B cell (primary cell): ENCODE measurements around the gene ANGPTL8. TPM values are rescaled to one million over a fixed set of nuclear protein-coding genes. Genes with fewer than 3 reads are reported as not detected.

Experiments
- ATAC-seq: fragments of 200-7000 bp; cut with Tn5 transposase; one replicate; pipeline ENCODE4 v1.10.0; 2021; ENCODE audit warnings: low read depth, mild to moderate bottlenecking, moderate number of reproducible peaks, moderate library complexity
- CTCF ChIA-PET: fragments of 350-600 bp; sonication (Branson Sonifier 250); formaldehyde crosslinking; loops from one replicate; lab custom pipeline; 2021; ENCODE audit warnings: antibody characterized with exemption, inconsistent platforms; lab: Charles Lee
- POLR2A ChIA-PET: fragments of 350-600 bp; sonication (Branson Sonifier 250); formaldehyde crosslinking; loops from one replicate; lab custom pipeline; 2021; ENCODE audit warnings: antibody characterized with exemption; lab: Charles Lee
- DNase-seq: peaks from one replicate; pipeline ENCODE4 v3.0.0; 2013
- H2AFZ ChIP-seq: 2 replicates; pipeline ENCODE4 v1.6.1; 2012; ENCODE audit warnings: mild to moderate bottlenecking, low read depth, low read length; ENCODE audit not compliant: insufficient read depth, poor library complexity, severe bottlenecking
- H3K27ac ChIP-seq, 2 donors: 1 replicate in 1 of 2; 2 replicates in 1 of 2; pipeline ENCODE4 v1.5.1; 2012 to 2013; ENCODE audit warnings: low read length in 2 of 2, mild to moderate bottlenecking in 2 of 2, moderate library complexity in 1 of 2
- H3K27me3 ChIP-seq, 4 experiments: fragments of 200-600 bp in 1 of 4; sonication (generic) in 1 of 4; replicated peaks in 1 of 4; 1 replicate in 2 of 4; 2 replicates in 2 of 4; pipeline versions ENCODE4 v1.6.1 to v1.7.0; 2013 to 2016; ENCODE audit warnings: low read length in 3 of 4, mild to moderate bottlenecking in 2 of 4, mixed read lengths in 1 of 4, moderate library complexity in 1 of 4; ENCODE audit not compliant: insufficient read depth in 4 of 4, control insufficient read depth in 3 of 4; ENCODE audit errors: control extremely low read depth in 1 of 4
- H3K36me3 ChIP-seq, 2 experiments: replicated peaks in 1 of 2; 1 replicate in 1 of 2; 2 replicates in 1 of 2; pipeline versions ENCODE4 v1.6.1 to v1.7.1; 2013; ENCODE audit warnings: low read length in 1 of 2; ENCODE audit not compliant: insufficient read depth in 2 of 2, control insufficient read depth in 1 of 2; ENCODE audit errors: control extremely low read depth in 1 of 2, extremely low read depth in 1 of 2
- H3K4me1 ChIP-seq, 2 donors: fragments of 200-600 bp in 1 of 2; sonication (generic) in 1 of 2; 1 replicate in 1 of 2; 2 replicates in 1 of 2; pipeline versions ENCODE4 v1.5.1 to v1.6.1; 2013 to 2017; ENCODE audit warnings: low read length in 2 of 2; ENCODE audit not compliant: control insufficient read depth in 2 of 2, insufficient read depth in 2 of 2
- H3K4me2 ChIP-seq: replicated peaks from 2 replicates; pipeline ENCODE3; 2012; ENCODE audit warnings: mild to moderate bottlenecking, low read depth, low read length; ENCODE audit not compliant: poor library complexity, severe bottlenecking
- H3K4me3 ChIP-seq, 5 experiments: fragments of 200-600 bp in 1 of 5; sonication (generic) in 1 of 5; 1 replicate in 3 of 5; 2 replicates in 2 of 5; pipeline versions ENCODE4 v1.5.1 to v1.7.0; 2011 to 2016; ENCODE audit warnings: low read length in 4 of 5, mild to moderate bottlenecking in 4 of 5, low read depth in 2 of 5, control low read depth in 1 of 5, moderate library complexity in 1 of 5; ENCODE audit not compliant: insufficient read depth in 1 of 5; ENCODE audit errors: control extremely low read depth in 1 of 5, extremely low read depth in 1 of 5
- H3K79me2 ChIP-seq: fragments of 200-600 bp; sonication (generic); one replicate; pipeline ENCODE4 v1.6.0; 2016; ENCODE audit warnings: low read length; ENCODE audit not compliant: control insufficient read depth, insufficient read depth
- H3K9ac ChIP-seq: fragments of 200-600 bp; sonication (generic); 2 replicates; pipeline ENCODE4 v1.6.1; 2017; ENCODE audit warnings: mild to moderate bottlenecking, low read length, moderate library complexity
- H3K9me3 ChIP-seq, 3 donors: one replicate each; pipeline versions ENCODE4 v1.6.1 to v1.7.1; 2013; ENCODE audit warnings: low read length in 2 of 3; ENCODE audit not compliant: control insufficient read depth in 2 of 3, insufficient read depth in 1 of 3; ENCODE audit errors: control extremely low read depth in 1 of 3
- H4K20me1 ChIP-seq: 2 replicates; pipeline ENCODE4 v1.6.0; 2012; ENCODE audit warnings: mild to moderate bottlenecking, low read length; ENCODE audit not compliant: insufficient read depth, control insufficient read depth, poor library complexity, severe bottlenecking
- H3K27ac Mint-ChIP-seq: one replicate; pipeline ENCODE4 v1.8.0; 2021; ENCODE audit warnings: mixed read lengths
- H3K27me3 Mint-ChIP-seq: one replicate; pipeline ENCODE4 v1.8.0; 2021; ENCODE audit warnings: mixed read lengths
- H3K4me1 Mint-ChIP-seq: one replicate; pipeline ENCODE4 v1.8.0; 2021; ENCODE audit warnings: mixed read lengths
- H3K4me3 Mint-ChIP-seq: one replicate; pipeline ENCODE4 v1.8.0; 2021; ENCODE audit warnings: mixed read lengths
- H3K9me3 Mint-ChIP-seq: one replicate; pipeline ENCODE4 v1.8.0; 2022; ENCODE audit warnings: mixed read lengths; ENCODE audit not compliant: insufficient read depth
- EZH2 ChIP-seq: IDR thresholded peaks from 2 replicates; pipeline ENCODE4 v1.6.1; 2012; ENCODE audit warnings: borderline replicate concordance, low read depth, mild to moderate bottlenecking, moderate library complexity, low read length; ENCODE audit not compliant: insufficient read depth, poor library complexity, severe bottlenecking
- WGBS: methylation state at CpG from one replicate; pipeline ENCODE4 v1.1.5; 2013; ENCODE audit warnings: missing lambda C conversion rate; ENCODE audit not compliant: insufficient coverage; 5-methylcytosine and 5-hydroxymethylcytosine counted together
- intact Hi-C: fragments of 100-400 bp; cut with micrococcal nuclease; formaldehyde crosslinking; loops from one replicate; pipeline ENCODE4 v1.10.0; 2022
- polyA plus RNA-seq: library from polyadenylated mRNA; depleted of rRNA; stranded (reverse); fragments of >200 nt; gene quantifications from 2 replicates; pipeline ENCODE4 v1.2.3, GENCODE V29; 2012
- total RNA-seq, 2 donors: library from RNA; stranded (reverse); fragments of 120-200 nt in 1 of 2; gene quantifications; 1 replicate in 1 of 2; 2 replicates in 1 of 2; pipeline versions ENCODE4 v1.2.3 to v1.2.4, GENCODE V29; 2013 to 2022
- TF ChIP-seq, protein P1 (sequence below): fragments of 200-600 bp; IDR thresholded peaks from one replicate; pipeline ENCODE4 v1.8.0; 2022; ENCODE audit warnings: antibody characterized with exemption, mild to moderate bottlenecking

ANGPTL8 gene
- total and polyA plus RNA-seq, 2 donors (not counting 1 experiment from before 2014, with no cell fraction given), result not detected

GRCh38 chr19:11286312-11286974 lies 47.0 kb downstream of the ANGPTL8 start:
- Mint-ChIP-seq H3K27ac (no peak overlapping the region), H3K9me3 (no peaks in the 10 kb centered on the region), H3K4me3 (no peak overlapping the region), H3K27me3 (peaks cover 13% of the 10 kb centered on the region), H3K4me1 (no peaks in the 10 kb centered on the region)
- no peaks in the 10 kb centered on the region for H3K9me3 ChIP-seq
- H3K27me3 ChIP-seq, result peaks cover 0 to 4% (median 0%) of the 10 kb centered on the region in 4 experiments
- H3K4me2 ChIP-seq, result no peak overlapping the region
- no peaks in the 10 kb centered on the region for H3K4me1 ChIP-seq
- no peak overlapping the region for H3K27ac ChIP-seq
- H3K9ac ChIP-seq, result no peak overlapping the region
- H2AFZ ChIP-seq, result no peak overlapping the region
- H3K36me3 ChIP-seq, result no peaks in the 10 kb centered on the region
- POLR2A ChIA-PET, result no interaction called here
- no peak for ATAC-seq
- DNase-seq, result no peak
- H3K79me2 ChIP-seq, result no peaks in the 10 kb centered on the region
- H3K4me3 ChIP-seq, result no peak overlapping the region
- intact Hi-C loops, result no loop called here
- WGBS, result 53% methylated on average over 3 of the region's 6 CpGs
- CTCF ChIA-PET, result interaction anchor here (0.6 to 1.6 kb wide), 2 partner anchors 161 to 196 kb away, joined by 4 read pairs; no protein-coding TSS in a partner anchor
- H4K20me1 ChIP-seq, result no peaks in the 10 kb centered on the region
- TF ChIP-seq, protein P1, sequence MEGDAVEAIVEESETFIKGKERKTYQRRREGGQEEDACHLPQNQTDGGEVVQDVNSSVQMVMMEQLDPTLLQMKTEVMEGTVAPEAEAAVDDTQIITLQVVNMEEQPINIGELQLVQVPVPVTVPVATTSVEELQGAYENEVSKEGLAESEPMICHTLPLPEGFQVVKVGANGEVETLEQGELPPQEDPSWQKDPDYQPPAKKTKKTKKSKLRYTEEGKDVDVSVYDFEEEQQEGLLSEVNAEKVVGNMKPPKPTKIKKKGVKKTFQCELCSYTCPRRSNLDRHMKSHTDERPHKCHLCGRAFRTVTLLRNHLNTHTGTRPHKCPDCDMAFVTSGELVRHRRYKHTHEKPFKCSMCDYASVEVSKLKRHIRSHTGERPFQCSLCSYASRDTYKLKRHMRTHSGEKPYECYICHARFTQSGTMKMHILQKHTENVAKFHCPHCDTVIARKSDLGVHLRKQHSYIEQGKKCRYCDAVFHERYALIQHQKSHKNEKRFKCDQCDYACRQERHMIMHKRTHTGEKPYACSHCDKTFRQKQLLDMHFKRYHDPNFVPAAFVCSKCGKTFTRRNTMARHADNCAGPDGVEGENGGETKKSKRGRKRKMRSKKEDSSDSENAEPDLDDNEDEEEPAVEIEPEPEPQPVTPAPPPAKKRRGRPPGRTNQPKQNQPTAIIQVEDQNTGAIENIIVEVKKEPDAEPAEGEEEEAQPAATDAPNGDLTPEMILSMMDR, result no peak
- TF ChIP-seq EZH2, result no peak

DNA sequence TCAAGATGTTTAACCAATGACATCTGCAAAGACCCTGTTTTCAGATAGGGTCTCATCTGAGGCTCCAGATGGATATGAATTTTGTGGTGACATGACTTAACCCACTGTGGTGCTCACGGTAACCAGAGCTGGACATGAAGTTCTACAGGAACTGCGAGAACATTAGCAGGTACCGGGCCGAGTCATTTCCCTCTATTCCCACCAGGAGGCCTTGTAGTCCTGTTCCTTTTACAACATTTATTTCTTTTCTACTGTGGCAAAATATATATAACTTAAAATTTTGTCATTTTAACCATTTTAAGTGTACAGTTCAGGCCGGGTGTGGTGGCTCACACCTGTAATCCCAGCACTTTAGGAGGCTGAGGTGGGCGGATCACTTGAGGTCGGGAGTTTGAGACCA lies 48.9 kb downstream of the ANGPTL8 start:
- Histone ChIP-seq H3K4me1 (peaks cover 0 to 1% of the 10 kb centered on the region in 2 donors), H3K9ac (no peak overlapping the region), H3K79me2 (no peaks in the 10 kb centered on the region), H2AFZ (no peak overlapping the region), H3K27me3 (peaks cover 0 to 11% (median 0%) of the 10 kb centered on the region in 4 experiments), H3K4me2 (no peak overlapping the region), H3K4me3 (no peak overlapping the region), H3K27ac (no peak overlapping the region), H4K20me1 (no peaks in the 10 kb centered on the region), H3K36me3 (no peaks in the 10 kb centered on the region), H3K9me3 (no peaks in the 10 kb centered on the region)
- Mint-ChIP-seq H3K9me3 (no peaks in the 10 kb centered on the region), H3K27me3 (peaks cover 16% of the 10 kb centered on the region), H3K27ac (no peak overlapping the region), H3K4me1 (no peaks in the 10 kb centered on the region), H3K4me3 (no peak overlapping the region)
- ChIA-PET POLR2A (no interaction called here), CTCF (no interaction called here)
- ATAC-seq (no peak), DNase-seq (no peak)
- intact Hi-C loops, result no loop called here
- TF ChIP-seq, protein P1, result peak; percentile 11
- TF ChIP-seq EZH2, result no peak
- WGBS, result 67% methylated on average over 1 of the region's 7 CpGs
